ENCODE measurements around the gene UROC1. TPM values are rescaled to one million over a fixed set of nuclear protein-coding genes. Genes with fewer than 3 reads are reported as not detected.

Gene UROC1
- total RNA-seq (not detected), polyA plus RNA-seq (ENCODE audit: insufficient read depth, low read depth, low replicate concordance) (not detected)
- long read RNA-seq, donor 1, result 0 reads
- long read RNA-seq, donor 2, result 0 reads
- long read RNA-seq, donor 3, result 0 reads
- long read RNA-seq, donor 4, result 0 reads
- long read RNA-seq, donor 5, result 0 reads
- long read RNA-seq, donor 6, result 0 reads
- long read RNA-seq, donor 7, result 0 reads
- long read RNA-seq, donor 8, result 0 reads
- long read RNA-seq, donor 9, result 0 reads
- long read RNA-seq, donor 10, result 0 reads

DNA sequence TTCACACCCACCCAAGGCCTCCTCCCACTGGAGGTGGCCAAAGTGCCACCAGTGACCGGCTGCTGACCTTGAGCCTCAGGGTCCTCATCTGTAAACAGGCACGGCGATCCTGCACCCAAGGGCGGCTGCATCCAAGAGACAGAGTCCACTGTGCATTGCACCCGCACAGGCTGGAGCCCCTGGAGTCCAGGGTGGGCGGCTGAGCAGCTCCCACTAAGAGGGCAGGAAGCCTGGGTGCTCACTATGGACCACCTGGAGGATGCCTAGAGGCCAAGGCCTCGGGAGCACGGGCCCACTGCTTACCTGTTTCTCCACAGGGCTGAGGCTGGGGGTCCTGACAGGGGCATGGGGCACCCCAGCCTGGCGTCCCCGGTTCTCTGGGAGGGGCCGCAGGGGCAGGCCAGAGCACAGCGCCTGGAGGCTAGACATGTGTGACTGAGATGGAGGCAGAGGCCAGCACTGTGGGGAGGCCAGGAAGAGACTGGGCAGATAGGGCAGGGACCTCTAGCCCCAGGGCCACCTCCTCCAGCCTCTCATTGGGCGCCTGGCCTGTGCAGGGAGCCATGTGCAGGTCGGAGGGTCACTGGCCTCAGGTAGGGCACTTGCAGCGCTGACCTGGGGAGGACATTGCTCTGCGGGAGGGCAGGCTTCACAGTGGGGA, at the start of gene UROC1:
UROC1 (minus strand) TSS at position 483 of the 661 bp plus-strand sequence; CDS start at position 429, 54 bp downstream.
- Histone ChIP-seq H3K4me1 (ENCODE audit: control insufficient read depth in 2 of 3, insufficient read depth in 2 of 3, low read depth in 1 of 3, low read length in 3 of 3) (no peaks in the 10 kb centered on the region), H3K36me3 (ENCODE audit: control insufficient read depth in 2 of 3, insufficient read depth in 3 of 3, low read length in 3 of 3) (no peaks in the 10 kb centered on the region), H3K9me3 (ENCODE audit: control insufficient read depth in 2 of 3, insufficient read depth in 1 of 3, low read length in 3 of 3) (no peaks in the 10 kb centered on the region), H3K27me3 (ENCODE audit: control insufficient read depth, insufficient read depth, low read length) (no peaks in the 10 kb centered on the region), H3K27ac (ENCODE audit: low read depth in 2 of 2, low read length in 2 of 2) (no peak within 1 kb of the TSS), H3K9ac (ENCODE audit: low read length in 3 of 3) (no peak within 1 kb of the TSS), H3K4me3 (ENCODE audit: low read length in 3 of 3) (no peak within 1 kb of the TSS)
- no peak for FAIRE-seq
- TF ChIP-seq, protein P1, sequence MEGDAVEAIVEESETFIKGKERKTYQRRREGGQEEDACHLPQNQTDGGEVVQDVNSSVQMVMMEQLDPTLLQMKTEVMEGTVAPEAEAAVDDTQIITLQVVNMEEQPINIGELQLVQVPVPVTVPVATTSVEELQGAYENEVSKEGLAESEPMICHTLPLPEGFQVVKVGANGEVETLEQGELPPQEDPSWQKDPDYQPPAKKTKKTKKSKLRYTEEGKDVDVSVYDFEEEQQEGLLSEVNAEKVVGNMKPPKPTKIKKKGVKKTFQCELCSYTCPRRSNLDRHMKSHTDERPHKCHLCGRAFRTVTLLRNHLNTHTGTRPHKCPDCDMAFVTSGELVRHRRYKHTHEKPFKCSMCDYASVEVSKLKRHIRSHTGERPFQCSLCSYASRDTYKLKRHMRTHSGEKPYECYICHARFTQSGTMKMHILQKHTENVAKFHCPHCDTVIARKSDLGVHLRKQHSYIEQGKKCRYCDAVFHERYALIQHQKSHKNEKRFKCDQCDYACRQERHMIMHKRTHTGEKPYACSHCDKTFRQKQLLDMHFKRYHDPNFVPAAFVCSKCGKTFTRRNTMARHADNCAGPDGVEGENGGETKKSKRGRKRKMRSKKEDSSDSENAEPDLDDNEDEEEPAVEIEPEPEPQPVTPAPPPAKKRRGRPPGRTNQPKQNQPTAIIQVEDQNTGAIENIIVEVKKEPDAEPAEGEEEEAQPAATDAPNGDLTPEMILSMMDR (IDR thresholded peaks at IDR 0.05; ENCODE audit: borderline replicate concordance, extremely low read depth, insufficient read depth), result no peak
- intact Hi-C loops (cut with DNase I), result no loop called here
- DNase-seq, result peak in 1 of 5 donors; percentile 51

DNA sequence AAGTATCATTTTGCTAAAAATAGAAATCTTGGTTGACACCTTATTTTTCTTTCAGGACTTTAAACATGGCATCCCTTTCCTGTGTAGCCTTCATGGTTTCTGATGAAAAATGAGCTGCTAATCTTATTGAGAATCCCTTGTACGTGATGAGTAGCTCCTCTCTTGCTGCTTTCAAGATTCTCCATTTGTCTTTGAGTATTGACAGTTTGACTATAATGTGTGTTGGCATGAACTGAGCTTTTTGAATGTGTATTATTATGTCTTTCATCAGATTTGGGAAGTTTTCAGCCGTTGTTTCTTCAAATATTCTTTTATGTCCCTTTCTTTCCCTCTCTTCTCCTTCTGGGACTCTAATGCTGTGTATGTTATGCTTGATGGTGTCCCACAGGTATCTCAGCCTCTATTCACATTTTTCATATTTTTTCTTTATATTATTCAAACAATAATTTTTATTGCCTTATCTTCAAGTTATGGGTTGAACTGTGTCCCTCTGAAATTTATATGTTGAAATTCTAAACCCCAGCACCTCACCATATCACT, 45.2 kb upstream of the UROC1 start:
- no peak for FAIRE-seq
- H3K4me1 ChIP-seq (ENCODE audit: control insufficient read depth in 2 of 3, insufficient read depth in 2 of 3, low read depth in 1 of 3, low read length in 3 of 3), result no peaks in the 10 kb centered on the region

DNA sequence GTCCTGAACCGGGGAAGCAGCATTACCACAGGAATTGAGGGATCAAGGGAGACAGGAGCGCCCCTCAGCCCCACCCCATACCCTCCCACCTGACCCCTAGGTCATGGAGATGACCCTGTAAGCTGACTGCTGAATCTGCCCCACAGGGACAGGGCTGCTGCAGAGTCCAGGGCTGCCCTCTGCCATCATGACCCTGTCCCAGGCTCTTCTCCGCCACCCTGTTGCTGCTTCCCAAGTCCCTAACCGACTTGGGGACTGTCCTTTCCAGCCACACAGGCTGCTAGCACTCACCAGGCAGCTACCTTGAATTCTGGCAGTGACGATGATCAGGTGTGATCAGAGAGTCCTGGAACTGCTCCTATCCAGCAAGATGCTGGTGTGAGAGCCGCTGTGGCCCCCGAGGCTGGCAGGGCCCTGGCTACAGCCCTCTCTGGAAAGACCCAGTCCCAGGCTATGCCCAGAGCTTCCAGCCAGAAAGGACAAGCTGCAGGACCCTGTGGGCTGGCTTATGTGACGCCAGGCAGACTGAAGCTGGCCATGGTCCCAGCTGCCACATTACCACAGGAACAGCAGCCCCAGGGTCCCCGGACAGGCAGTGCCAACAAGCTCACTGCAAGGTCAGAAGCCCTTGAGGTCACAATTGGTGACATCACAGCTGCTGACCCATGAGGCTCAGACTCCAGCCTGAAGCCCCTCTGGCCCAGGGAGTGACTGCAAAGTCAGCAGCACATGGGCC, 40.9 kb upstream of the UROC1 start, which contains the start of gene C3orf22:
C3orf22 (minus strand) TSS at position 597 of the 736 bp plus-strand sequence. CDS start 5,542 bp downstream, outside the sequence.
- Histone ChIP-seq H3K27ac (ENCODE audit: low read depth in 2 of 2, low read length in 2 of 2) (no peak within 1 kb of the TSS), H3K9me3 (ENCODE audit: control insufficient read depth in 2 of 3, insufficient read depth in 1 of 3, low read length in 3 of 3) (peaks cover 0 to 4% (median 0%) of the 10 kb centered on the region in 3 donors), H3K27me3 (ENCODE audit: control insufficient read depth, insufficient read depth, low read length) (no peaks in the 10 kb centered on the region), H3K36me3 (ENCODE audit: control insufficient read depth in 2 of 3, insufficient read depth in 3 of 3, low read length in 3 of 3) (no peaks in the 10 kb centered on the region), H3K4me1 (ENCODE audit: control insufficient read depth in 2 of 3, insufficient read depth in 2 of 3, low read depth in 1 of 3, low read length in 3 of 3) (no peaks in the 10 kb centered on the region), H3K9ac (ENCODE audit: low read length in 3 of 3) (no peak within 1 kb of the TSS), H3K4me3 (ENCODE audit: low read length in 3 of 3) (no peak within 1 kb of the TSS)
- TF ChIP-seq, protein P1 (IDR thresholded peaks at IDR 0.05; ENCODE audit: borderline replicate concordance, extremely low read depth, insufficient read depth), result no peak
- DNase-seq (peak in 1 of 5 donors; percentile 16), FAIRE-seq (no peak)
- intact Hi-C loops (cut with DNase I), result no loop called here

More for the DNA sequence above, 45.2 kb upstream of the UROC1 start:
- Histone ChIP-seq H3K36me3 (ENCODE audit: control insufficient read depth in 2 of 3, insufficient read depth in 3 of 3, low read length in 3 of 3) (no peaks in the 10 kb centered on the region), H3K4me3 (ENCODE audit: low read length in 3 of 3) (no peak overlapping the region), H3K9ac (ENCODE audit: low read length in 3 of 3) (no peak overlapping the region), H3K27ac (ENCODE audit: low read depth in 2 of 2, low read length in 2 of 2) (no peak overlapping the region), H3K27me3 (ENCODE audit: control insufficient read depth, insufficient read depth, low read length) (no peaks in the 10 kb centered on the region), H3K9me3 (ENCODE audit: control insufficient read depth in 2 of 3, insufficient read depth in 1 of 3, low read length in 3 of 3) (peaks cover 0 to 4% (median 0%) of the 10 kb centered on the region in 3 donors)
- DNase-seq, result no peak
- intact Hi-C loops (cut with DNase I), result no loop called here
- TF ChIP-seq, protein P1 (IDR thresholded peaks at IDR 0.05; ENCODE audit: borderline replicate concordance, extremely low read depth, insufficient read depth), result no peak
